K562 (cell line): ENCODE results near the gene SULT1B1. TPM values are rescaled to one million over a fixed set of nuclear protein-coding genes. Genes with fewer than 3 reads are reported as not detected.

ENCODE experiments used
- ATAC-seq: fragments of 200-7000 bp; cut with Tn5 transposase; 3 replicates; pipeline ENCODE4 v1.9.1; 2020; ENCODE audit warnings: moderate library complexity
- BruUV-seq: library from RNA; stranded (reverse); fragments of 400-500 nt; replicated peaks from 2 replicates; lab custom pipeline; 2021; lab: Mats Ljungman, UMichigan
- CTCF ChIA-PET: fragments of 300-600 bp; formaldehyde crosslinking; extraction: SDS; loops from one replicate; lab custom pipeline; 2021; ENCODE audit warnings: low intra/inter-chr PET ratio; lab: Yijun Ruan, JAX
- POLR2A ChIA-PET: fragments of 300-600, 350-650 bp; sonication (Branson Sonifier 250); formaldehyde crosslinking; extraction: SDS; loops from one replicate; lab custom pipeline; 2021; ENCODE audit warnings: antibody characterized with exemption, inconsistent platforms; lab: Yijun Ruan, JAX
- DNase-seq, 4 experiments: peaks; one replicate each; pipeline versions ENCODE4 v3.0.0 to v3.0.0-alpha.2; 2011 to 2018; ENCODE audit warnings: low spot score in 3 of 4, mixed read lengths in 3 of 4; ENCODE audit errors: extremely low read depth in 1 of 4
- FAIRE-seq: peaks from 2 replicates; lab custom pipeline; 2011; peaks lifted over from hg19 to GRCh38; lab: Jason Lieb, UNC
- H2AFZ ChIP-seq: 2 replicates; pipeline ENCODE4 v1.6.0; 2011; ENCODE audit warnings: low read depth, low read length, control low read depth, inconsistent platforms
- H3K27ac ChIP-seq: fragments of 200-600 bp; 3 replicates; pipeline ENCODE4 v1.8.0; 2011; ENCODE audit warnings: low read depth, mild to moderate bottlenecking, control low read depth, inconsistent platforms, low read length, moderate library complexity, mixed read lengths; ENCODE audit errors: extremely low read depth
- H3K27me3 ChIP-seq, 2 experiments: fragments of 300-600 bp in 1 of 2; 2 replicates in 1 of 2; 3 replicates in 1 of 2; pipeline versions ENCODE4 v1.6.0 to v1.8.0; 2011; ENCODE audit warnings: inconsistent platforms in 2 of 2, low read length in 2 of 2, mild to moderate bottlenecking in 1 of 2, mixed read lengths in 1 of 2, moderate library complexity in 1 of 2; ENCODE audit not compliant: control insufficient read depth in 2 of 2, insufficient read depth in 2 of 2
- H3K36me3 ChIP-seq: fragments of 300-600 bp; 3 replicates; pipeline ENCODE4 v1.8.0; 2011; ENCODE audit warnings: mild to moderate bottlenecking, low read length, inconsistent platforms; ENCODE audit not compliant: control insufficient read depth, insufficient read depth
- H3K4me1 ChIP-seq, 2 experiments: fragments of 200-600 bp in 1 of 2; replicated peaks in 1 of 2; 2 replicates in 1 of 2; 3 replicates in 1 of 2; pipeline versions ENCODE4 v1.5.1 to v1.8.0; 2011; ENCODE audit warnings: inconsistent platforms in 2 of 2, low read length in 2 of 2, mild to moderate bottlenecking in 1 of 2, mixed read lengths in 1 of 2, moderate library complexity in 1 of 2; ENCODE audit not compliant: control insufficient read depth in 2 of 2, insufficient read depth in 2 of 2
- H3K4me2 ChIP-seq: 2 replicates; pipeline ENCODE4 v1.6.1; 2011; ENCODE audit warnings: low read length, control low read depth, inconsistent platforms, mixed read lengths; ENCODE audit not compliant: insufficient read depth
- H3K4me3 ChIP-seq: fragments of 200-600 bp; sonication (generic), shearing (Covaris generic); 2 replicates; pipeline ENCODE4 v1.5.1; 2016; ENCODE audit warnings: control low read depth, inconsistent platforms
- H3K79me2 ChIP-seq: fragments of 200-600 bp; 3 replicates; pipeline ENCODE4 v1.8.0; 2011; ENCODE audit warnings: low read length, inconsistent platforms; ENCODE audit not compliant: control insufficient read depth, insufficient read depth
- H3K9ac ChIP-seq, 2 experiments: 2 replicates each; pipeline versions ENCODE4 v1.6.0 to v1.6.1; 2011; ENCODE audit warnings: low read depth in 2 of 2, low read length in 2 of 2, control low read depth in 1 of 2, inconsistent platforms in 1 of 2, mild to moderate bottlenecking in 1 of 2, mixed read lengths in 1 of 2; ENCODE audit not compliant: insufficient read depth in 1 of 2
- H3K9me1 ChIP-seq: one replicate; pipeline ENCODE4 v1.6.0; 2011; ENCODE audit warnings: inconsistent platforms, mild to moderate bottlenecking, low read length, moderate library complexity; ENCODE audit not compliant: control insufficient read depth, insufficient read depth
- H3K9me3 ChIP-seq: replicated peaks from 2 replicates; pipeline ENCODE4 v1.5.1; 2011; ENCODE audit warnings: low read depth, low read length, inconsistent platforms; ENCODE audit not compliant: control insufficient read depth, insufficient read depth
- H4K20me1 ChIP-seq: replicated peaks from 2 replicates; pipeline ENCODE4 v1.6.1; 2011; ENCODE audit warnings: low read length, inconsistent platforms, mixed read lengths; ENCODE audit not compliant: control insufficient read depth, insufficient read depth
- BCOR ChIP-seq: fragments of 450-650 bp; IDR thresholded peaks from 2 replicates; pipeline ENCODE4 v1.6.1; 2016
- BRF2 ChIP-seq: IDR thresholded peaks from 3 replicates; pipeline ENCODE4 v1.6.1; 2011; ENCODE audit warnings: borderline replicate concordance, mild to moderate bottlenecking; ENCODE audit not compliant: insufficient read length, insufficient read depth
- EWSR1 ChIP-seq: fragments of 450-650 bp; IDR thresholded peaks from 2 replicates; pipeline ENCODE4 v1.6.1; 2018; ENCODE audit warnings: borderline replicate concordance, mild to moderate bottlenecking, low read depth, moderate library complexity; ENCODE audit not compliant: partially characterized antibody
- HMG20A ChIP-seq: fragments of 450-650 bp; formaldehyde crosslinking; conservative IDR thresholded peaks from 2 replicates; pipeline ENCODE4 v1.4.0; 2020; ENCODE audit warnings: mild to moderate bottlenecking, mixed read lengths
- HMGXB4 ChIP-seq: sonication (generic); formaldehyde crosslinking; IDR thresholded peaks from 2 replicates; pipeline ENCODE4 v1.8.1; 2023; ENCODE audit warnings: mild to moderate bottlenecking, missing genetic modification reagents
- MAFG ChIP-seq: fragments of 450-650 bp; conservative IDR thresholded peaks from 2 replicates; pipeline ENCODE4 v1.6.1; 2016; ENCODE audit warnings: missing genetic modification characterization, missing compliant biosample characterization
- MAZ ChIP-seq, 2 experiments: fragments of 450-650 bp in 1 of 2; sonication (generic) in 1 of 2; formaldehyde crosslinking; IDR thresholded peaks in 1 of 2; conservative IDR thresholded peaks in 1 of 2; 2 replicates each; pipeline versions ENCODE4 v1.4.0 to v1.5.0; 2020; ENCODE audit warnings: mild to moderate bottlenecking in 1 of 2, missing genetic modification reagents in 1 of 2
- MCM3 ChIP-seq: fragments of 450-650 bp; IDR thresholded peaks from 2 replicates; pipeline ENCODE4 v1.6.1; 2016
- RAD51 ChIP-seq: fragments of 450-650 bp; IDR thresholded peaks from 2 replicates; pipeline ENCODE4 v1.7.1; 2016; ENCODE audit warnings: low read depth, mild to moderate bottlenecking, borderline replicate concordance
- SRSF7 ChIP-seq: fragments of 200-400 bp; formaldehyde crosslinking; optimal IDR thresholded peaks from 2 replicates; pipeline ENCODE3; 2017; ENCODE audit warnings: mild to moderate bottlenecking, low read depth, low read length
- ZNF518B ChIP-seq: fragments of 250-450 bp; sonication (Bioruptor Pico); IDR thresholded peaks from 2 replicates; pipeline ENCODE4 v1.5.0; 2021; ENCODE audit warnings: mild to moderate bottlenecking, moderate library complexity
- WGBS: fragments of 100-300 bp; shearing (Covaris generic); methylation state at CpG from one replicate; pipeline ENCODE4 v1.1.6; 2016; ENCODE audit warnings: low coverage, mixed read lengths; ENCODE audit not compliant: insufficient coverage; ENCODE audit errors: missing lambda C conversion rate; 5-methylcytosine and 5-hydroxymethylcytosine counted together
- in situ Hi-C: fragments of 300-500 bp; cut with MboI; formaldehyde crosslinking; loops from 4 replicates; pipeline ENCODE4 v1.15.0; 2018; ENCODE audit warnings: inconsistent platforms, mixed read lengths
- intact Hi-C: fragments of 100-400 bp; cut with micrococcal nuclease; formaldehyde crosslinking; loops from 2 replicates; pipeline ENCODE4 v1.14.2; 2022
- polyA plus RNA-seq, 8 experiments: library from polyadenylated mRNA; depleted of rRNA in 4 of 8; stranded (reverse) in 5 of 8; unstranded in 3 of 8; fragments of >200 nt; fragmentation: Nextera tagmentation in 2 of 8; fragmentation: Illumina TruSeq in 1 of 8; extraction: Ambion mirVana in 2 of 8; extraction: Trizol in 1 of 8; gene quantifications; 2 replicates each; pipeline versions ENCODE4 v1.2.1 to v1.2.3, GENCODE V29; 2011 to 2014; ENCODE audit warnings: inconsistent platforms in 1 of 8, missing spikeins in 1 of 8
- total RNA-seq, 7 experiments: library from RNA; depleted of rRNA in 6 of 7; stranded (reverse); fragments of >200 nt in 6 of 7; fragmentation: Illumina TruSeq in 2 of 7; extraction: Trizol in 2 of 7; gene quantifications; 2 replicates each; pipeline versions ENCODE4 v1.2.1 to v1.2.3, GENCODE V29; 2011 to 2021; ENCODE audit warnings: low replicate concordance in 1 of 7

The SULT1B1 gene
- total and polyA plus RNA-seq, 9 of the 15 experiments (the other 6 are each of a cell fraction or from before 2014, with no cell fraction given) = under 0.01 TPM; not detected in 8

GRCh38 chr4:69800599-69800998, 40.2 kb upstream of the SULT1B1 start:
- H3K4me1 ChIP-seq = no peaks in the 10 kb centered on the region
- H3K4me3 ChIP-seq = no peak overlapping the region
- H3K9me1 ChIP-seq = no peaks in the 10 kb centered on the region
- no peaks in the 10 kb centered on the region for H3K36me3 ChIP-seq
- H3K9ac ChIP-seq = no peak overlapping the region
- no peaks in the 10 kb centered on the region for H4K20me1 ChIP-seq
- no TSS peak for BruUV-seq
- H3K27ac ChIP-seq = no peak overlapping the region
- ATAC-seq (no peak), DNase-seq (no peak), FAIRE-seq (no peak)
- no peaks in the 10 kb centered on the region for H3K79me2 ChIP-seq
- no peak overlapping the region for H3K4me2 ChIP-seq
- intact Hi-C loops = no loop called here
- H3K9me3 ChIP-seq = no peaks in the 10 kb centered on the region
- no peak overlapping the region for H2AFZ ChIP-seq
- ChIA-PET CTCF (no interaction called here), POLR2A (no interaction called here)
- in situ Hi-C loops = no loop called here
- WGBS = 0% methylated on average over 1 of the region's 1 CpG
- no peaks in the 10 kb centered on the region for H3K27me3 ChIP-seq
- no peak for TF ChIP-seq MAFG (tag)
- TF ChIP-seq MAZ (CRISPR knock-in tag; conservative IDR thresholded peaks at IDR 0.05 in 1 of 2, IDR thresholded peaks at IDR 0.05 in 1 of 2) = no peak
- no peak for TF ChIP-seq BRF2
- TF ChIP-seq MCM3 = no peak
- TF ChIP-seq ZNF518B (CRISPR knock-in tag) = no peak
- TF ChIP-seq EWSR1 = no peak
- TF ChIP-seq BCOR = no peak
- TF ChIP-seq HMG20A (CRISPR knock-in tag) = no peak
- TF ChIP-seq HMGXB4 (CRISPR knock-in tag) = no peak
- TF ChIP-seq SRSF7 = no peak
- no peak for TF ChIP-seq RAD51
